SK-N-SH (cell line): Measurements from ENCODE around the gene PPP1R27. TPM values are rescaled to one million over a fixed set of nuclear protein-coding genes. Genes with fewer than 3 reads are reported as not detected.
A peak's percentile ranks its signal among the peaks of the same experiment; 100 is the strongest.

Source experiments
- CTCF ChIA-PET: fragments of 300-600, 350-600 bp; formaldehyde crosslinking; extraction: SDS; loops from one replicate; lab custom pipeline; 2021; lab: Yijun Ruan, JAX
- POLR2A ChIA-PET: fragments of 350-600 bp; sonication (Branson Sonifier 250); formaldehyde crosslinking; extraction: SDS; loops from one replicate; lab custom pipeline; 2020; ENCODE audit warnings: antibody characterized with exemption, inconsistent platforms; lab: Yijun Ruan, JAX
- DNase-seq: peaks from one replicate; pipeline ENCODE4 v3.0.0; 2012
- H2AFZ ChIP-seq: fragments of 200-600 bp; sonication (generic); 2 replicates; pipeline ENCODE4 v1.8.1; 2016; ENCODE audit warnings: antibody characterized with exemption, mild to moderate bottlenecking, low read depth
- H3F3A ChIP-seq: fragments of 200-600 bp; sonication (generic); replicated peaks from 2 replicates; pipeline ENCODE3; 2016; ENCODE audit warnings: antibody characterized with exemption, mild to moderate bottlenecking; ENCODE audit not compliant: insufficient read depth
- H3K27ac ChIP-seq, 2 experiments: fragments of 200-500 bp in 1 of 2; fragments of 200-600 bp in 1 of 2; sonication (Bioruptor generic) in 1 of 2; sonication (generic), shearing (Covaris generic) in 1 of 2; 2 replicates each; pipeline versions ENCODE4 v1.5.1 to v1.6.1; 2014 to 2016; ENCODE audit warnings: low read depth in 2 of 2, inconsistent platforms in 1 of 2, low read length in 1 of 2, mild to moderate bottlenecking in 1 of 2, mixed read lengths in 1 of 2
- H3K27me3 ChIP-seq: fragments of 200-600 bp; sonication (generic), shearing (Covaris generic); 2 replicates; pipeline ENCODE4 v1.6.1; 2016; ENCODE audit warnings: mixed run types; ENCODE audit not compliant: insufficient read depth
- H3K36me3 ChIP-seq, 2 experiments: fragments of 200-500 bp in 1 of 2; fragments of 200-600 bp in 1 of 2; sonication (Bioruptor generic) in 1 of 2; sonication (generic) in 1 of 2; replicated peaks in 1 of 2; 2 replicates each; pipeline versions ENCODE3 to v1.5.1; 2014 to 2016; ENCODE audit warnings: low read length in 1 of 2, mild to moderate bottlenecking in 1 of 2; ENCODE audit not compliant: insufficient read depth in 2 of 2, control insufficient read depth in 1 of 2
- H3K4me1 ChIP-seq, 2 experiments: fragments of 200-500 bp in 1 of 2; fragments of 200-600 bp in 1 of 2; sonication (Bioruptor generic) in 1 of 2; sonication (generic), shearing (Covaris generic) in 1 of 2; 2 replicates each; pipeline versions ENCODE4 v1.5.1 to v1.6.1; 2014 to 2016; ENCODE audit warnings: low read depth in 1 of 2, low read length in 1 of 2, mixed run types in 1 of 2; ENCODE audit not compliant: insufficient read depth in 2 of 2, control insufficient read depth in 1 of 2
- H3K4me2 ChIP-seq: fragments of 200-600 bp; sonication (generic), shearing (Covaris generic); 2 replicates; pipeline ENCODE4 v1.6.1; 2017; ENCODE audit warnings: mixed run types
- H3K4me3 ChIP-seq, 2 experiments: fragments of 200-500 bp in 1 of 2; fragments of 200-600 bp in 1 of 2; sonication (Bioruptor generic) in 1 of 2; sonication (generic), shearing (Covaris generic) in 1 of 2; 2 replicates each; pipeline versions ENCODE4 v1.5.1 to v1.8.1; 2014 to 2016; ENCODE audit warnings: low read depth in 2 of 2, inconsistent platforms in 1 of 2, low read length in 1 of 2, mild to moderate bottlenecking in 1 of 2, mixed read lengths in 1 of 2, moderate library complexity in 1 of 2
- H3K79me2 ChIP-seq: fragments of 200-600 bp; sonication (generic); 2 replicates; pipeline ENCODE4 v1.8.1; 2017; ENCODE audit warnings: mild to moderate bottlenecking; ENCODE audit not compliant: insufficient read depth
- H3K9ac ChIP-seq: fragments of 200-600 bp; sonication (generic); 2 replicates; pipeline ENCODE4 v1.6.1; 2017; ENCODE audit warnings: mixed run types
- H3K9me2 ChIP-seq: fragments of 200-600 bp; sonication (generic); 2 replicates; pipeline ENCODE4 v1.6.1; 2017; ENCODE audit warnings: mixed run types
- H3K9me3 ChIP-seq: fragments of 200-600 bp; sonication (generic); 2 replicates; pipeline ENCODE4 v1.6.1; 2017; ENCODE audit warnings: mixed run types, mild to moderate bottlenecking, moderate library complexity
- H4K20me1 ChIP-seq: fragments of 200-600 bp; sonication (generic); 2 replicates; pipeline ENCODE4 v1.6.1; 2017; ENCODE audit warnings: mild to moderate bottlenecking, mixed run types; ENCODE audit not compliant: insufficient read depth
- CHD2 ChIP-seq: fragments of 150-350 bp; IDR thresholded peaks from 2 replicates; pipeline ENCODE4 v1.6.1; 2018; ENCODE audit warnings: low read length; ENCODE audit not compliant: partially characterized antibody
- ELF1 ChIP-seq: IDR thresholded peaks from 2 replicates; pipeline ENCODE4 v1.4.0; 2012
- EZH2phosphoT487 ChIP-seq: fragments of 200-600 bp; sonication (generic); IDR thresholded peaks from 2 replicates; pipeline ENCODE4 v1.6.1; 2017; ENCODE audit warnings: low read depth, mixed run types, mild to moderate bottlenecking, antibody characterized with exemption, moderate library complexity, borderline replicate concordance
- FOXM1 ChIP-seq: IDR thresholded peaks from 2 replicates; pipeline ENCODE4 v1.4.0; 2012; ENCODE audit warnings: low read depth, mild to moderate bottlenecking
- GABPA ChIP-seq: IDR thresholded peaks from 2 replicates; pipeline ENCODE4 v1.4.0; 2012; ENCODE audit warnings: low read depth, mild to moderate bottlenecking
- GATA2 ChIP-seq: sonication (generic); formaldehyde crosslinking; IDR thresholded peaks from 2 replicates; pipeline ENCODE4 v1.5.0; 2020; ENCODE audit warnings: mild to moderate bottlenecking, missing genetic modification reagents
- JUND ChIP-seq: IDR thresholded peaks from 2 replicates; pipeline ENCODE4 v1.4.0; 2012
- MXI1 ChIP-seq: IDR thresholded peaks from 2 replicates; pipeline ENCODE4 v1.6.1; 2012; ENCODE audit warnings: mild to moderate bottlenecking, low read depth, low read length, improper control_type of control experiment
- POLR2AphosphoS5 ChIP-seq: IDR thresholded peaks from 2 replicates; pipeline ENCODE4 v1.6.1; 2012; ENCODE audit warnings: low read depth, low read length
- RAD21 ChIP-seq: IDR thresholded peaks from 2 replicates; pipeline ENCODE4 v1.6.1; 2012; ENCODE audit warnings: mild to moderate bottlenecking, low read length
- RCOR1 ChIP-seq: fragments of 150-350 bp; IDR thresholded peaks from 2 replicates; pipeline ENCODE4 v1.6.1; 2017; ENCODE audit warnings: antibody characterized with exemption, low read length
- SIN3A ChIP-seq: IDR thresholded peaks from 2 replicates; pipeline ENCODE4 v1.6.1; 2012; ENCODE audit warnings: low read depth, mild to moderate bottlenecking, low read length, moderate library complexity, borderline replicate concordance
- SMC3 ChIP-seq: IDR thresholded peaks from 2 replicates; pipeline ENCODE4 v1.6.1; 2012; ENCODE audit warnings: low read depth, low read length, improper control_type of control experiment
- TAF1 ChIP-seq: IDR thresholded peaks from 2 replicates; pipeline ENCODE4 v1.6.1; 2012; ENCODE audit warnings: low read depth, mild to moderate bottlenecking, low read length, moderate library complexity, borderline replicate concordance
- whole genome bisulfite sequencing: methylation state at CpG from one replicate; pipeline ENCODE4 v1.1.6; 2017; ENCODE audit warnings: low lambda C conversion rate; 5-methylcytosine and 5-hydroxymethylcytosine counted together
- polyA plus RNA-seq, 3 experiments: library from polyadenylated mRNA; depleted of rRNA; stranded (reverse); fragments of >200 nt; gene quantifications; 2 replicates each; pipeline ENCODE4 v1.2.3, GENCODE V29; 2012
- TF ChIP-seq, protein P1 (sequence below): IDR thresholded peaks from 2 replicates; pipeline ENCODE4 v1.4.0; 2012; ENCODE audit warnings: low read depth, borderline replicate concordance
- TF ChIP-seq, protein P2 (sequence below): fragments of 200-600 bp; sonication (generic); IDR thresholded peaks from 2 replicates; pipeline ENCODE4 v1.6.1; 2017; ENCODE audit warnings: antibody characterized with exemption, mild to moderate bottlenecking, moderate library complexity
- TF ChIP-seq, protein P3 (sequence below): IDR thresholded peaks from 2 replicates; pipeline ENCODE4 v1.4.0; 2012; ENCODE audit warnings: low read depth
- TF ChIP-seq, protein P4 (sequence below): IDR thresholded peaks from 2 replicates; pipeline ENCODE4 v1.6.1; 2012; ENCODE audit warnings: mild to moderate bottlenecking, low read depth, low read length, moderate library complexity

PPP1R27 gene
- polyA plus RNA-seq, 1 of the 3 experiments (the other 2 are of a cell fraction) = 0.07 TPM

DNA sequence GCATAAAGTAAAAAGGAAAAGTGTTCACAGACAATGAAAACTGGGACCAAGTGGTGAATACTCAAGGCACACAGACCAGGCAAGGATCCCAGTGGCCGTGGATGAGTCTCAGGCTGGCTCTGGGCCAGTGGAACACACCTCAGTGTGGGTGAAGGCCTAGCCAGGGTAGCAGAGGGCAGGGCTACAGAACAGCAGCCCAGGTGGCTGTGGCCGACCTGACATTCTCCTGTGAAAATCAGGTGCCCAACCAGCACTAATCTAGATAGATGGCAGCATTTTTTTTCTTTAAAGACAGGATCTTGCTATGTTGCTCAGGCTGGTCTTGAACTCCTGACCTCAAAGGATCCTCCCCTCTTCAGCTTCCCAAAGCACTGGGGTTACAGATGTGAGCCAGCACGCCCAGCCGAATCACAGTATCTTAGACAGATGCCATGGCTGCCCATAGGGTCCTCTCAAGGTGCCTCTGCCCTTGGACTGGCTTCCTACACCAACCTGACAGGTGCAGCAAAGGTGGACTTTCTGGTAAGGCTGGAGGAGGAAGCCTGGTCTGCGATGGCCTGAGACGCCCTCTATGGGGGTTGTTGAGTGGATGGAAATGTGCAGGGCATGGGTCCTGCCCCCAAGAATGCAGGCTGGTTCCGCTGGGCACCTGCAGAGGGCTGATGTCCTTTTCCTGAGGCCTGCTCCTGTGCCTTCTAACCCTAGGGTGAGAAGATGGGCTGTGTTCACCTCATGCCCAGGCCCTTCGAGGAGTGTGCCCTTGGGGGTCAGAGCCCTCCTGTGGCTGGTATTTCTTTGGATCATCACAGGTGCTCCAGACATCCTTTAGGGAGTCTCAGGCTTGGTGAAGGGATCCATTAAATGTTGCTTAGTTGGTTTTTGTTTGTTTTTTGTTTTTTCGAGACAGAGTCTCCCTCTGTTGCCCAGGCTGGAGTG, 29.3 kb upstream of the PPP1R27 start (continued):
- TF ChIP-seq, protein P1, sequence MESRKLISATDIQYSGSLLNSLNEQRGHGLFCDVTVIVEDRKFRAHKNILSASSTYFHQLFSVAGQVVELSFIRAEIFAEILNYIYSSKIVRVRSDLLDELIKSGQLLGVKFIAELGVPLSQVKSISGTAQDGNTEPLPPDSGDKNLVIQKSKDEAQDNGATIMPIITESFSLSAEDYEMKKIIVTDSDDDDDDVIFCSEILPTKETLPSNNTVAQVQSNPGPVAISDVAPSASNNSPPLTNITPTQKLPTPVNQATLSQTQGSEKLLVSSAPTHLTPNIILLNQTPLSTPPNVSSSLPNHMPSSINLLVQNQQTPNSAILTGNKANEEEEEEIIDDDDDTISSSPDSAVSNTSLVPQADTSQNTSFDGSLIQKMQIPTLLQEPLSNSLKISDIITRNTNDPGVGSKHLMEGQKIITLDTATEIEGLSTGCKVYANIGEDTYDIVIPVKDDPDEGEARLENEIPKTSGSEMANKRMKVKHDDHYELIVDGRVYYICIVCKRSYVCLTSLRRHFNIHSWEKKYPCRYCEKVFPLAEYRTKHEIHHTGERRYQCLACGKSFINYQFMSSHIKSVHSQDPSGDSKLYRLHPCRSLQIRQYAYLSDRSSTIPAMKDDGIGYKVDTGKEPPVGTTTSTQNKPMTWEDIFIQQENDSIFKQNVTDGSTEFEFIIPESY = no peak
- no peak for TF ChIP-seq RCOR1
- TF ChIP-seq EZH2phosphoT487 = no peak
- TF ChIP-seq RAD21 = no peak
- TF ChIP-seq, protein P2, sequence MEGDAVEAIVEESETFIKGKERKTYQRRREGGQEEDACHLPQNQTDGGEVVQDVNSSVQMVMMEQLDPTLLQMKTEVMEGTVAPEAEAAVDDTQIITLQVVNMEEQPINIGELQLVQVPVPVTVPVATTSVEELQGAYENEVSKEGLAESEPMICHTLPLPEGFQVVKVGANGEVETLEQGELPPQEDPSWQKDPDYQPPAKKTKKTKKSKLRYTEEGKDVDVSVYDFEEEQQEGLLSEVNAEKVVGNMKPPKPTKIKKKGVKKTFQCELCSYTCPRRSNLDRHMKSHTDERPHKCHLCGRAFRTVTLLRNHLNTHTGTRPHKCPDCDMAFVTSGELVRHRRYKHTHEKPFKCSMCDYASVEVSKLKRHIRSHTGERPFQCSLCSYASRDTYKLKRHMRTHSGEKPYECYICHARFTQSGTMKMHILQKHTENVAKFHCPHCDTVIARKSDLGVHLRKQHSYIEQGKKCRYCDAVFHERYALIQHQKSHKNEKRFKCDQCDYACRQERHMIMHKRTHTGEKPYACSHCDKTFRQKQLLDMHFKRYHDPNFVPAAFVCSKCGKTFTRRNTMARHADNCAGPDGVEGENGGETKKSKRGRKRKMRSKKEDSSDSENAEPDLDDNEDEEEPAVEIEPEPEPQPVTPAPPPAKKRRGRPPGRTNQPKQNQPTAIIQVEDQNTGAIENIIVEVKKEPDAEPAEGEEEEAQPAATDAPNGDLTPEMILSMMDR = no peak; the same call in 1 of the 2 replicates
- TF ChIP-seq FOXM1 = no peak
- no peak for TF ChIP-seq JUND
- no peak for TF ChIP-seq CHD2
- TF ChIP-seq, protein P3, sequence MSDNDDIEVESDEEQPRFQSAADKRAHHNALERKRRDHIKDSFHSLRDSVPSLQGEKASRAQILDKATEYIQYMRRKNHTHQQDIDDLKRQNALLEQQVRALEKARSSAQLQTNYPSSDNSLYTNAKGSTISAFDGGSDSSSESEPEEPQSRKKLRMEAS = no peak
- TF ChIP-seq GATA2 (CRISPR knock-in tag) = no peak
- no peak for TF ChIP-seq GABPA
- no peak for TF ChIP-seq MXI1
- no peak for TF ChIP-seq SIN3A
- TF ChIP-seq TAF1 = no peak

DNA sequence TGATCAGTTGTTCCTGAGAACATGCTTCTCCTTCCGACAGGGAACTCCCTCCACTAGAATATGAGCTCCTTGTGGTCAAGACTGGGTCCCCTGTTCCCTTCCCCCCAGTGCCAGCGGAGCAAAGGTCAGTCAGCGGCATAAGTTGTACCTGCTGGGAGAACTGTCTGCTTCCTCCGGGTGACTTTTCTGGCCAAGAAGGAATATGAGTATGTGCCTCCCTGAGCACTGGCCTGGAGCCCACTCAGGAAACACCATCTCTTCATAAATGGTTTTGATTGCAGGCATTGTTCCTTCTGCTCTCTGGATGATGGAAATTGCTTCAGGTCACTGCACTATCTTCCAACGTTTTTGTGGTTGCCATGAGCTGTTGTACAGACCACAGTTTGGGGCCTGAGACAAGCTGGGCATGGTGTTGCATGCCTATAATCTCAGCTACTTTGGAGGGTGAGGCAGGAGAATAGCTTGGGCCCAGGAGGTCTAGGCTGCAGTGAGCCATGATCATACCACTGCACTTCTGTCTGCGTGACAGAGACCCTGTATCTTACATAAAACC, 28.3 kb upstream of the PPP1R27 start:
- POLR2A ChIA-PET = interaction anchor here (0.6 to 1.6 kb wide), 3 partner anchors 30 to 149 kb away, joined by 3 to 5 read pairs (median 3); partner anchors contain the start of gene MCRIP1
- 73% methylated on average over 6 of the region's 6 CpGs for WGBS
- Histone ChIP-seq H3K4me1 (peaks cover 24 to 59% of the 10 kb centered on the region in 2 experiments), H3K9me3 (no peaks in the 10 kb centered on the region), H3K4me2 (peak overlapping the region; percentile 99), H3K9me2 (no peaks in the 10 kb centered on the region), H3K27me3 (no peaks in the 10 kb centered on the region), H3K36me3 (peaks cover 34 to 49% of the 10 kb centered on the region in 2 experiments), H3K79me2 (peaks cover 77% of the 10 kb centered on the region), H3K4me3 (peak overlapping the region in 1 of 2 experiments; percentile 95; a peak in 1 of 4 replicates), H4K20me1 (peaks cover 52% of the 10 kb centered on the region), H3K27ac (peak overlapping the region in 1 of 2 experiments; percentile 92; a peak in 2 of 4 replicates), H2AFZ (no peak overlapping the region), H3F3A (peaks cover 50% of the 10 kb centered on the region), H3K9ac (no peak overlapping the region)
- DNase-seq = no peak
- CTCF ChIA-PET = interaction anchor here (1.3 to 3.6 kb wide), 5 partner anchors 11 to 150 kb away, joined by 3 to 11 read pairs (median 4); partner anchors contain the start of gene SLC25A10
- TF ChIP-seq ELF1 = no peak
- TF ChIP-seq, protein P2 = no peak
- no peak for TF ChIP-seq SIN3A
- TF ChIP-seq RAD21 = no peak
- TF ChIP-seq POLR2AphosphoS5 = no peak
- TF ChIP-seq EZH2phosphoT487 = no peak
- TF ChIP-seq, protein P4, sequence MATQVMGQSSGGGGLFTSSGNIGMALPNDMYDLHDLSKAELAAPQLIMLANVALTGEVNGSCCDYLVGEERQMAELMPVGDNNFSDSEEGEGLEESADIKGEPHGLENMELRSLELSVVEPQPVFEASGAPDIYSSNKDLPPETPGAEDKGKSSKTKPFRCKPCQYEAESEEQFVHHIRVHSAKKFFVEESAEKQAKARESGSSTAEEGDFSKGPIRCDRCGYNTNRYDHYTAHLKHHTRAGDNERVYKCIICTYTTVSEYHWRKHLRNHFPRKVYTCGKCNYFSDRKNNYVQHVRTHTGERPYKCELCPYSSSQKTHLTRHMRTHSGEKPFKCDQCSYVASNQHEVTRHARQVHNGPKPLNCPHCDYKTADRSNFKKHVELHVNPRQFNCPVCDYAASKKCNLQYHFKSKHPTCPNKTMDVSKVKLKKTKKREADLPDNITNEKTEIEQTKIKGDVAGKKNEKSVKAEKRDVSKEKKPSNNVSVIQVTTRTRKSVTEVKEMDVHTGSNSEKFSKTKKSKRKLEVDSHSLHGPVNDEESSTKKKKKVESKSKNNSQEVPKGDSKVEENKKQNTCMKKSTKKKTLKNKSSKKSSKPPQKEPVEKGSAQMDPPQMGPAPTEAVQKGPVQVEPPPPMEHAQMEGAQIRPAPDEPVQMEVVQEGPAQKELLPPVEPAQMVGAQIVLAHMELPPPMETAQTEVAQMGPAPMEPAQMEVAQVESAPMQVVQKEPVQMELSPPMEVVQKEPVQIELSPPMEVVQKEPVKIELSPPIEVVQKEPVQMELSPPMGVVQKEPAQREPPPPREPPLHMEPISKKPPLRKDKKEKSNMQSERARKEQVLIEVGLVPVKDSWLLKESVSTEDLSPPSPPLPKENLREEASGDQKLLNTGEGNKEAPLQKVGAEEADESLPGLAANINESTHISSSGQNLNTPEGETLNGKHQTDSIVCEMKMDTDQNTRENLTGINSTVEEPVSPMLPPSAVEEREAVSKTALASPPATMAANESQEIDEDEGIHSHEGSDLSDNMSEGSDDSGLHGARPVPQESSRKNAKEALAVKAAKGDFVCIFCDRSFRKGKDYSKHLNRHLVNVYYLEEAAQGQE = no peak
- TF ChIP-seq SMC3 = no peak
- TF ChIP-seq MXI1 = no peak
- no peak for TF ChIP-seq JUND
